Parathyroid adenoma (tissue), 2 donors: ENCODE results near the gene MAP3K8.

Source experiments
- H2AFZ ChIP-seq: fragments of 300-600 bp; sonication (generic); one replicate; pipeline ENCODE4 v1.7.0; 2017; ENCODE audit warnings: antibody characterized with exemption, mild to moderate bottlenecking
- H3K27ac ChIP-seq: fragments of 300-600 bp; sonication (generic); one replicate; pipeline ENCODE4 v1.7.0; 2017
- H3K27me3 ChIP-seq: fragments of 300-600 bp; sonication (generic); one replicate; pipeline ENCODE4 v1.7.0; 2017; ENCODE audit warnings: low read length; ENCODE audit not compliant: control insufficient read depth, insufficient read depth
- H3K36me3 ChIP-seq: fragments of 300-600 bp; sonication (generic); one replicate; pipeline ENCODE4 v1.7.0; 2017; ENCODE audit warnings: low read length; ENCODE audit not compliant: control insufficient read depth, insufficient read depth
- H3K4me1 ChIP-seq: fragments of 300-600 bp; sonication (generic); one replicate; pipeline ENCODE4 v1.7.0; 2017; ENCODE audit warnings: control low read depth
- H3K4me2 ChIP-seq: fragments of 300-600 bp; sonication (generic); one replicate; pipeline ENCODE4 v1.7.0; 2017; ENCODE audit warnings: low read length
- H3K4me3 ChIP-seq: fragments of 300-600 bp; sonication (generic); one replicate; pipeline ENCODE4 v1.7.0; 2017; ENCODE audit warnings: low read depth, low read length
- H3K79me2 ChIP-seq: fragments of 300-600 bp; sonication (generic); one replicate; pipeline ENCODE4 v1.7.0; 2017; ENCODE audit warnings: control low read depth
- H3K9ac ChIP-seq: fragments of 300-600 bp; sonication (generic); one replicate; pipeline ENCODE4 v1.7.0; 2017; ENCODE audit warnings: mild to moderate bottlenecking
- H3K9me3 ChIP-seq: fragments of 300-600 bp; sonication (generic); one replicate; pipeline ENCODE4 v1.7.0; 2017; ENCODE audit warnings: low read length; ENCODE audit not compliant: control insufficient read depth
- TF ChIP-seq, protein P1 (sequence below): fragments of 300-600 bp; sonication (generic); IDR thresholded peaks from one replicate; pipeline ENCODE4 v1.7.0; 2017; ENCODE audit warnings: antibody characterized with exemption, mild to moderate bottlenecking
- donor health status: primary hyperparathyroidism.

MAP3K8 gene

DNA sequence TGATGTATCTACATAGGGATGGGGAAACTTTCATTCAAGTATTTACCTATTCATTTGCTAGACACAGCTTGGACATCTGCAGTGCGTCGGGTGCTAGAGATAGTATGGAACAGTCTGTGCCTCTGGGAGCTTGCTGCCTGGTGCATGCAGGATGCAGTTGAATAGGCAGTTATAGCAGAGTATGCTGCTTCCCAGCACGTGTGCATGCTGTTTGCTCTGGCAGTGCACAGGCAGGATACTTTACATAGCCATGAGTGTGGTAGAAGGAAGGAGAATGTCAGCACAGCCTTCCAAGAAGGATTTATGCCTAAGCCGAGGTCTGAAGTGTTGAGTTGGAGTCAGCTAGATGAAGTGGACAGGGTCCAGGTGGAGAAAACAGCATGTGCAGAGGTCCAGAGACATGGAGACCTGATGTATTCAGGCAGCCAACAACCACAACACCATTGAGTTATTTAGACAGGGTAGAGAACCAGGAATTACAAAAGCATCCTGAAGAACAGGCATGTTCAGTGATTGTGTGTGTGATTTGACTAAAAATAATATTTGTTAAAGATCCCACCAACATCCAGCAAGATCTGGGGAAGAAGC is 8.1 kb downstream of the MAP3K8 start:
- no peak overlapping the region for H3K27ac ChIP-seq
- no peak overlapping the region for H3K4me2 ChIP-seq
- TF ChIP-seq, protein P1, sequence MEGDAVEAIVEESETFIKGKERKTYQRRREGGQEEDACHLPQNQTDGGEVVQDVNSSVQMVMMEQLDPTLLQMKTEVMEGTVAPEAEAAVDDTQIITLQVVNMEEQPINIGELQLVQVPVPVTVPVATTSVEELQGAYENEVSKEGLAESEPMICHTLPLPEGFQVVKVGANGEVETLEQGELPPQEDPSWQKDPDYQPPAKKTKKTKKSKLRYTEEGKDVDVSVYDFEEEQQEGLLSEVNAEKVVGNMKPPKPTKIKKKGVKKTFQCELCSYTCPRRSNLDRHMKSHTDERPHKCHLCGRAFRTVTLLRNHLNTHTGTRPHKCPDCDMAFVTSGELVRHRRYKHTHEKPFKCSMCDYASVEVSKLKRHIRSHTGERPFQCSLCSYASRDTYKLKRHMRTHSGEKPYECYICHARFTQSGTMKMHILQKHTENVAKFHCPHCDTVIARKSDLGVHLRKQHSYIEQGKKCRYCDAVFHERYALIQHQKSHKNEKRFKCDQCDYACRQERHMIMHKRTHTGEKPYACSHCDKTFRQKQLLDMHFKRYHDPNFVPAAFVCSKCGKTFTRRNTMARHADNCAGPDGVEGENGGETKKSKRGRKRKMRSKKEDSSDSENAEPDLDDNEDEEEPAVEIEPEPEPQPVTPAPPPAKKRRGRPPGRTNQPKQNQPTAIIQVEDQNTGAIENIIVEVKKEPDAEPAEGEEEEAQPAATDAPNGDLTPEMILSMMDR, result no peak
- H3K4me1 ChIP-seq, result peaks cover 14% of the 10 kb centered on the region
- H3K9ac ChIP-seq, result no peak overlapping the region
- no peaks in the 10 kb centered on the region for H3K36me3 ChIP-seq
- no peaks in the 10 kb centered on the region for H3K27me3 ChIP-seq
- H2AFZ ChIP-seq, result no peak overlapping the region
- H3K9me3 ChIP-seq, result no peaks in the 10 kb centered on the region
- no peak overlapping the region for H3K4me3 ChIP-seq
- H3K79me2 ChIP-seq, result no peaks in the 10 kb centered on the region

- no peak overlapping the region for H3K9ac ChIP-seq
- no peaks in the 10 kb centered on the region for H3K27me3 ChIP-seq
- peaks cover 7% of the 10 kb centered on the region for H3K4me1 ChIP-seq
- H3K4me3 ChIP-seq, result no peak overlapping the region
- H3K36me3 ChIP-seq, result no peaks in the 10 kb centered on the region
- no peak overlapping the region for H3K27ac ChIP-seq
- H2AFZ ChIP-seq, result no peak overlapping the region
- H3K79me2 ChIP-seq, result no peaks in the 10 kb centered on the region
- no peak overlapping the region for H3K4me2 ChIP-seq
- H3K9me3 ChIP-seq, result no peaks in the 10 kb centered on the region
- TF ChIP-seq, protein P1, result no peak
Observed at GRCh38 chr10:30443049-30443448, 9.1 kb downstream of the MAP3K8 start.

DNA sequence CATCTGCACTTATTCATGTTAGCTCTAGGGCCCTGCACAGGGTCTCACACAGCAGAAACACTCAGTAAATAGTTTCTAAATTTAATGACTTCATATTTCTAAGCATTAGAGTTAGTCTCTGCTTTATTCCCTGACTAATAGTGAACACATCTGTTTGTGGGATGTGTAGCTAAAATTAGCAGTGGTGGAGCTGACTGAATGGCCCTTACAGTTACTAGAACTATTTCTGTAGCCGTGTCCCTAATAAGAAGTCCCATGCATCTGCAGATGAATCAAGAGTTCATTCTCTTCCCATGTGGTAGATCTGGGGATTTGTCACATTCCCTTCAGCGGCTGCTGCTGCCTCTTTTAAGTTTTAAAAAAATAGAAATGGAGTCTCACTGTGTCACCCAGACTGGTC is 11.7 kb downstream of the MAP3K8 start:
- Histone ChIP-seq H3K4me2 (no peak overlapping the region), H3K27me3 (no peaks in the 10 kb centered on the region), H3K9ac (no peak overlapping the region), H2AFZ (no peak overlapping the region), H3K36me3 (no peaks in the 10 kb centered on the region), H3K9me3 (no peaks in the 10 kb centered on the region), H3K4me3 (no peak overlapping the region), H3K27ac (no peak overlapping the region), H3K79me2 (no peaks in the 10 kb centered on the region), H3K4me1 (no peaks in the 10 kb centered on the region)
- TF ChIP-seq, protein P1, result no peak

DNA sequence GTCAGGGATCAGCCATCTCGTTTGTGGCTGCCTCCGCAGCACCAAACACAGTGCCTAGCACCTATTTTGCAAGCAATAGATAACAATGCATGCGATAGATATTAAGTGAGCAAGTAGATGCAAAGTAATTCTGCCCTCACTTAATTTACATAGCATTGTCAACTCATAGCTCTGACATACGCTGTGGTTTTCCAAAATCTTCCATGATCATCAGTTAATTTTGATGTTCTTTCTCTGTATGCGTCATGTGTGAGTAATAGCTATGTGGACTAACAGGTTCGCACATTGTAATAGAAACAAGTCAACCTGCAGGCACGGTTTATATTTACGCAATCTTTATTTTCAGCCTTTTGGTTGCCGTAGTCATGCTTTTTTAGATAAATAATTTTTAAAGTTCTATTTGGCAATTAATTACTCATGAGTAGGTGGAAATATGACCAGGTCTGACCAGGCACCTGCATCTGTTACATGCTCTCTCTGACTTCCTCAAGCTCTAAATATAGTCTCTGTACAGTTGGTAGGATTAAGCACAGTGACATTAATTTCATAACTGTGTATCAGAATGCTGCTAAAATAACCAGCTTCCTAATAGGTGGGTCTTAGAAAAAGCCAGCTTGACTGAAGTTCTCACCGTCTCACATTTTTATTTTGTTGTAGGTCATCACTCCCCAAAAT is 13.3 kb downstream of the MAP3K8 start:
- H2AFZ ChIP-seq, result no peak overlapping the region

More for the DNA sequence above, 13.3 kb downstream of the MAP3K8 start:
- TF ChIP-seq, protein P1, result no peak
- Histone ChIP-seq H3K27me3 (no peaks in the 10 kb centered on the region), H3K27ac (no peak overlapping the region), H3K4me1 (no peaks in the 10 kb centered on the region), H3K36me3 (no peaks in the 10 kb centered on the region), H3K4me2 (no peak overlapping the region), H3K79me2 (no peaks in the 10 kb centered on the region), H3K9me3 (no peaks in the 10 kb centered on the region), H3K4me3 (no peak overlapping the region), H3K9ac (no peak overlapping the region)
